ENCODE measurements around the gene SNX20.

The SNX20 gene

GRCh38 chr16:50708373-50709060 is 27.4 kb upstream of the SNX20 start:
- TF ChIP-seq TOX (CRISPR knock-in tag; IDR thresholded peaks at IDR 0.05; ENCODE audit: borderline replicate concordance) (no peak), ZFP30 (CRISPR knock-in tag; IDR thresholded peaks at IDR 0.05) (no peak), ZNF8 (CRISPR knock-in tag; IDR thresholded peaks at IDR 0.05) (no peak), ISL1 (CRISPR knock-in tag; IDR thresholded peaks at IDR 0.05) (no peak), ESRRG (CRISPR knock-in tag; IDR thresholded peaks at IDR 0.05) (no peak)
- ATAC-seq, result no peak

GRCh38 chr16:50706250-50706649 is 25.1 kb upstream of the SNX20 start:
- no peak for ATAC-seq
- TF ChIP-seq ISL1 (CRISPR knock-in tag; IDR thresholded peaks at IDR 0.05) (no peak), PATZ1 (CRISPR knock-in tag; IDR thresholded peaks at IDR 0.05; ENCODE audit: borderline replicate concordance) (no peak), ZFP3 (CRISPR knock-in tag; IDR thresholded peaks at IDR 0.05) (no peak), ZNF70 (CRISPR knock-in tag; IDR thresholded peaks at IDR 0.05) (no peak), CREB5 (CRISPR knock-in tag; IDR thresholded peaks at IDR 0.05; ENCODE audit: low read depth) (no peak), ESRRG (CRISPR knock-in tag; IDR thresholded peaks at IDR 0.05) (no peak), CSDC2 (CRISPR knock-in tag; IDR thresholded peaks at IDR 0.05) (no peak), TCF4 (CRISPR knock-in tag; IDR thresholded peaks at IDR 0.05; ENCODE audit: borderline replicate concordance) (no peak), TSHZ2 (CRISPR knock-in tag; IDR thresholded peaks at IDR 0.05) (no peak), BACH2 (CRISPR knock-in tag; IDR thresholded peaks at IDR 0.05; ENCODE audit: borderline replicate concordance) (no peak), ARNTL (CRISPR knock-in tag; IDR thresholded peaks at IDR 0.05; ENCODE audit: borderline replicate concordance, low read depth) (no peak), ZNF8 (CRISPR knock-in tag; IDR thresholded peaks at IDR 0.05) (no peak), ZNF565 (CRISPR knock-in tag; conservative IDR thresholded peaks at IDR 0.05; ENCODE audit: low read depth) (no peak), CSRNP3 (CRISPR knock-in tag; IDR thresholded peaks at IDR 0.05) (no peak), ZC3H10 (CRISPR knock-in tag; IDR thresholded peaks at IDR 0.05) (no peak)

- ATAC-seq, result no peak
- TF ChIP-seq GLIS3 (CRISPR knock-in tag; IDR thresholded peaks at IDR 0.05) (no peak), POU6F1 (CRISPR knock-in tag; IDR thresholded peaks at IDR 0.05; ENCODE audit: borderline replicate concordance, low read depth) (no peak), TOX (CRISPR knock-in tag; IDR thresholded peaks at IDR 0.05; ENCODE audit: borderline replicate concordance) (no peak), ARNTL (CRISPR knock-in tag; IDR thresholded peaks at IDR 0.05; ENCODE audit: borderline replicate concordance, low read depth) (no peak)
These were observed 24.5 kb upstream of the SNX20 start for GRCh38 chr16:50705436-50706110.

Measured in SK-N-SH treated with all-trans-retinoic acid at 6 μM for 48 hours (cell line).